GM19468 (cell line): ENCODE results near the gene ZMIZ1.

Source experiments
- ATAC-seq: cut with Tn5 transposase; IDR thresholded peaks from one replicate; pipeline ENCODE4 v1.9.1; 2021; ENCODE audit warnings: mild to moderate bottlenecking, moderate library complexity, moderate number of reproducible peaks; ENCODE audit not compliant: unreplicated experiment; ENCODE audit errors: extremely low read depth

Gene ZMIZ1

DNA sequence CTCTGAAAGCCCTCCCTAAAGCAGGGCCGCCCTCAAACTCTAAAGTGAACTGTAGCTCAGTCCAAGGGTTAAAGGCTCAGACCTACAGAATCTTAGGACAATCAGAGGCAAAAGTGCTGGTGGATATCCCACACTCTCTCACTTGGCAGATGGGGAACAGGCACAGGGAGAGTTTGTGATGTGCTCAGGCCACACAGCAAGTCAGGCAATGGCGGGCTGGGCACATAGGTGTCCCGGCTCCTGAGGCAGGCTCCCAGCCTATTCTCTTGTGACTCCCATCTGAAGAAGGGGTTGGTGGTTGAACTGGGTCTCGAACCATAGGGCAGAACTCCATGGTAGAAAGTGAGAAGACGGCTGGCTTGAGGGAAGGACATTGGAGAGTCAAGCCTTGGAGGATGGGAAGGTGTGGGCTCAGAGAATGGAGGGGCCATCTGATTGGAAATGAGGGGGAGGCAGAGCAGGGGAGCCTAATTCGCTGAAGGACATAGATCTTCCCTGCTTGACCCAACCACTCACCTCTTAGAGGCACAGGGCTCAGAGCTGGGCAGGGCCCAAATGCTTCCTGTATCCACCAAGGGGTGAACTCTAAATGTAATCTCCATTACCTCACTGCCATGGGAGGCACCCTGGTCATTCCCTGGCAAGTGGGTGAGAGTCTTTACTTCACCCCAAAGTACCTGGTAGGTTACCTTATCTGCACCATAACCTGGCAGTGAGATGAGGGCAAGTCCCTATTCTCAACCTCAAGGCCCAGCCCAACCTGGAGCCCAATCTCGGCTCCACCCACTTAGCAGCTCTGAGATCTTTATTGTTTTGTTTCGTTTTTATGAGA, 4.9 kb upstream of the ZMIZ1 start:
- no peak for ATAC-seq

DNA sequence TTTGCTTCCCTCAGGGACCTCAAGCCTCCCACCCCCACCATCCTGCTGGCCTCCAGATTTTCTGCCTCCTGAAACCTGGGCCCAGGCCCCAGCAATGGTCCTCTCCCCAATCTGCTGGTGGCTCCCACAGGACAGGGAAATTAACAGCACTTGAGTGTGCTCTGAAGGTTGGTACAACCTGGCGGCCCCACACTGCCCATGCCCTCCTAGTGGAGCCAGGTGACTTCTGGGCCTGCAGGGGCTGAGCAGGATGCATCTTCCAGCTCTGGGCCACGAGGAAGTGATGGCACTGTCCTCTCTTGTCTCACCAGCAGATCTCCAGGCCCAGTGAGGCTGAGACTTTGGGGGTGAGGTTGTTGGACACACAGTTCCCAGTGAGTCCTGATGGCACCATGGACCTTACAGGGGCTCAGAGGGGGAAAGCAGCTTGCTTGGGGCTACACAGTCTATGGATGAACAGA, 3.6 kb upstream of the ZMIZ1 start:
- ATAC-seq: no peak

DNA sequence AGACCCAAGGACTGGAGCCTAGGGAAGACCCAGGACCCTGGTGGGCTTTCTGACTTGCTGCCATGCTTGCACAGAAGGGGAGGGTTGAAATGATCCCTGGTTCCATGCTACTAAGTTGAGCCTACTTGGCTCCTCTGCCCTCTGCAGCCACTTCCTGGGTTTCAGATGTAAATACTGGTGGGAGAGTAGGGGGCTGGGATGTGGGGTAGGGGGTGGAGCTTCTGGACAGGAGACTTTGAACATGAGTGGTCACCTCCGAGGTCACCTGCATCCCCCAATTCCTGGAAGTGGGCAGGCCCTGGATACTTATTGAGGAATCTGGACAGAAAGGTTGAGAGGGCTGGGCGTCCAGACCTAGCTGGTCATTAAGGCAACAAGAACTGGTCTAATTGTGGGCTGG, 2.9 kb upstream of the ZMIZ1 start:
- ATAC-seq: no peak

DNA sequence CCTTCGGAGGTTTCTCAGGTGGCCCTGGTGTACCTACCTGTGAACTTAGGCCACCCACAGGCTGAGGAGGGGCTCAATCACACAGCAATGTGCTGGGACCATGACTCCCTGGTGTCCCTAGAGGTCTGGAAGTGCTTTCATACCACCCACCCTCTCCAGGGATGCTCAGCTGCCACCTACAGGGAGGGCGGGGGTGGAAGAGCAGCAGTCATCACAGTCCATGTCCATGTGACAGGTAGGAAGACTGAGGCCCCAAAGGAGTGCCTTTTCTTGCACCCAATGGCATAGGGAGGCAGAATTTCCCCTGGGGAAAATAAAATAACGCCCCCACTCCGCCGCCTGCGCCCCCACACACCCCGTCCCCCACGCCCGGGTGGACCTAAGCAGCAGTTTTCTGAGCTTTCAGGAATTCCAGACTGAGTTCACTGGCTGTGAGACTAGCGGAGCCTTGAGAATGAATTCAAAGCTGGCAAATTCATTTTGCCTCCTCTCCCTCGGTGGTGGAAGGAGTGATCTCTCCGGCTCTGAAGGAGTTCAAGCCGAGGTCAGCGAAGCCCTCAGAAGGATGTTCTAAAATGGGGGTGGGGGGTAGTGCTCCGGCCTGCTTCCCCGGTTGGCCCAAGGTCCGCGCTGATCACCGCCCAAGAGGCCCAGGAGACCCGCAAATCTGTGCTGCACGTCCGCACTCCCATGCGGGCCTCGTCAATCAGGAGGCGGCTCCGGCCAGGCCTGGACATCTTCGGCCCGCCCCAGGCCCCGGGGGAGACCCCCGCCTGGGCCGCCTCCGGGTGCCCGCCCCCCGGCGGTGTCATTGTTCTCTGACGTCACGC, 2.1 kb upstream of the ZMIZ1 start:
- ATAC-seq: no peak

DNA sequence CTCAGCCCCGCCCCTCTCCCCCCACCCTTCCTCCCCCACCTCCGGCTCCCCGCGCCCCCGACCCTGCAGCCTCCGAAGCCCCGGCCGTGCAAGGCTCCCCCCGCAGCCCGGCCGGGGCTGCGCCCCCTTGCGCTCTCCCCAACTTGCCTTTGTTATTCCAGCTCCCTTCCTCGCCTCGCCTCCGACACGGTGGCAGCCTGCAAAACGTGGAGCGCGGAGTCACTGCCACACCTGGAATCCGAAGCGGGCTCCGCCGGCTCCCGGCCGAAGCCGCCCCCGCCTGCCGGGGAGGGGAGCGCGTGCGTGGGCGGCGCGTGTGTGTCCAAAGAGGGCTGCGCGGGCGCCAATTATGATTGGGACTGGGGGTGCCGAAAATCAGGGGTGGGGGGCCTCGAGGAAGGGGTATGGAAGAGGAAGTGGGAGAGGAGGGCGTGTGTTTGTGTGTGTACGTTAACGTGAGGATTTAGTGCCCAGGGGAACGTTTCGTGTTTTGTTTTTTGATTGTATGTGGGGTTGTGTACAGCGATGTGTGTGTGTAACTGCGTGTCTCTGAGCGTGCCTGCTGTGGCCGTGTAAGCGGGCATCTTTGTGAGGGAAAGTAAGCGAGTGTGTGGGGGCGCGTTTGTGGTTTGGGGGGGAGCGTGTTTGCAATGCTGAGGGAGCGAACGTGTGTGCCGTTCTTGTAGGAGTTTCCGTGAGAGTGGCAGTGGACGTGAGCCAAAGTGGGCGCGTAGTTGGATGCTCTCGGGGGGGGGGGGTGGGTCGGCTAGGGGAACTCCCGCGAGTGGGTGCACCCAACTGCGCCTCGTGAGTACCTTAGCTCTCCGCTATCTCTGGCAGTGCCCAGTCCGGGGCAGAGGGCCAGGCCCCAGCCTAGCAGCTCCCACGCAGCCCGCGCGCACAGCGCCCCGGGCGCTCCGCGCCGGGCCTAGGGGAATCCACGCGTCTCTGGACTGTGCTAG, 1.2 kb upstream of the ZMIZ1 start:
- no peak for ATAC-seq

DNA sequence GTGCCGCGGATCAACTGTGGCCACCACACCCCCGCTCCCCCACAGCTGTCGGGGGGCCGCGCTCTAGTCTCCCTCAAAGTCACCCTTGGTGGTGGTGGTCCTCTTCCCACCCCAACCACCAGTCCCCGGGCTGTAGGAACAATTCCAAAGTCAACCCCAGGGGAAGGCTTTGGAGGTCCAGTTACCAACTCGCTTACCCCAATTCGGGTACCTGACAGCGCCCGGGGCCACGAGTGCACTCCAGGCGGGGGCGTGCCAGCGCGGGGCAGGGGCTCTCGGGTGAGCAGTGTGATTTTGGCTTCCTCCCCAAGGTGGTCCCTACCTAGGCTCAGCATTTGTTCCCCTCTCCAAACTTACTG, 584 bp upstream of the ZMIZ1 start:
- ATAC-seq: no peak

DNA sequence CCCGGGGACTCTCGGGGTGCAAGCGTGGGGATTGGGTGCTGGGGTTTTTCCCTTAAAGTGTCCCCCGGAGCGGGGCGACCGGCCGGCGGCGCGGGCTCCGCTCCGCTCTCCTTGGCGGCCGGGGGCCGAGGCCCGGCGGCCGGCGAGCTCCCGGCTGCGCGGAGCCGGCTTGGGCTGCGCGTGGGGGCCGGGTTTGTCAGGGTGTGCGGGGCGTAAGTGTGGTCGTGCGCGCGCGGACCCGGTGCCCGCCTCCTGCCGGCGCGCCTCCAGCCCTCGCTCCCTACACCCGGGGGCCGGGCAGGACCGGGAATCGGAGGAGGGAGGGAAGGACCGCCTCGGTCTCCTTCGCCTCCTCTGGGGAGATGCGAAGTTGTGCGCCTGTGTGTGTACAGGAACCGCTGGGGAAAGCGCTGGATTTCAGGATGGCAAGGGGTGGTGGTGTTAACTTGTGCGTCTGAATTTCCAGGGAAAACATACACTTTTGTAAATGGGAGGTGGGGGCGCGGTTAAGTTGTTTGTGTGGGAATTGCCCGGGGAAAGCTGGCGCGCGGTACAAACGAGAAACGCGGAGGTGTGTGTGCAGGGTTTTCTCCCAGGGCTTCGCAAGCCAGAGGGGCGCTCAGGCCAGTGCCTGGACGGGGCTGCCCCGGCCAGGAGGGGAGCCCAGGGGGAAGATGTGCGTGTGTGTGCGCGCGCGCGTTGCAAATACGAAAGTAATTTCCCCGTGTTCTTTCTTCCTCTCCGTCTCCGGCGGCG, 737 bp downstream of the ZMIZ1 start:
- ATAC-seq: no peak

DNA sequence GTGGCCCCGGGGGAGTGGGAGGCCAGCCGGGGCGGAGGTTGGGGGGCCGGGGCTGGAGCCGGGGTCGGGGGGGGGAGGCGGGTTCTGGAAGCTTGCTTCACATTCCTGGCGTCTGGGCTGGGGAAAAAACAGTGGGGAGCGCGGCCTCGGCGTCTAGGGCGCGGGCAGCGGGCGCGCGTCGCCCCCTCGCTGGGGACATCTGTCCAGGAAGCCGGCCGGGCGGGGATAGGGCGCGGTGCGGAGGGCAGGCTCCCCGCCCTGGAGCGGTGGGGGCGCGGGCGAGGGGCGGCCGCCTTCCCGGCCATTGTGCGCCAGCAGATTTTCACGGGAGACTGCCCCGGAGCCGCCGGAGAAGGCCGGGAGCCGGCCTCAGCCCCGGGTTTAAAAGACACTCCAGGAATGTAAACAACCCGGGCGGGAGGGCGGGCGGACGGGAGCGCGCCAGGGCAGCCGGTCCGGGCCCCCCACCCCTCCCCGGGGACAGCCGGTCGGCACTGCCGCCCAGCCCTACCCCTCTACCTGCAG, 1.4 kb downstream of the ZMIZ1 start:
- no peak for ATAC-seq

DNA sequence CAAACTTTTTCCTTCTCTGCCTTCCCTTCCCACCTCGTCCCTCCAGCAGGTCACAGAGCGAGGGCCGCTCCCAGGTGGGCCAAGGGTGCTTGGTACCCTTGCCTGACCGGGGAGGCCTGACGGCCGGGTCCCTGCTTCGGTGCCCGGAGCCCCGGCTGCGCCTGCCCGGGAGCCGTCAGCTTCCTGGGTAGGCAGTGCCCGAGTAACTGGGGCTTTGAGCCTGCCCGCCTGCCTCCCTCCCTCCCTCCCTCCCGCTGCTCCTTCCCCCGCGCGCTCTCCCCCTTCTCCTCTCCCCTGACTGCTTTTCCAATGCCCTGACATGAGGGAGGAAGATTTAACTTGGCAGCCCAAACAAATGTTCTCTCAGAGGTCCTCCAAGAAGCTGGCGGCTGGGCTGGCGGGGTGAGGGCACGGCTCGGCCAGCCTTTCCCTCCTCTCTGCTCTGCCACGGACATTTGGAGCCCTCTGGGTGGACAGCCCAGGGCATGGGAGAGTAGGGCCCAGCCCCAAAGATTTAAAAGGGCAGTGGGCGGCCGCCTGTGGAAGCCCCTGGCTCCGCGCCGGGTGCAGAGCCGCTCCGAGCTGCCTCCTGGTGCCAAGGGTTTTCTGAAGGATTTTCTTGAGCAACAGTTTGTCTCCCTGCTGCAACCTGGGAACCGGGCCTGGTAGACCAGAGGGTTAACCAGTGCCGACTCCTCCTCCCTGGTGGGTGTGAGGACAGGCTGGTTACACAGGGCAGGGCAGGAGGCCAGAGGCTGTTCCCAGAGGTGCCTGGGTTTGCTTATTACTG, 2.0 kb downstream of the ZMIZ1 start:
- ATAC-seq: no peak

DNA sequence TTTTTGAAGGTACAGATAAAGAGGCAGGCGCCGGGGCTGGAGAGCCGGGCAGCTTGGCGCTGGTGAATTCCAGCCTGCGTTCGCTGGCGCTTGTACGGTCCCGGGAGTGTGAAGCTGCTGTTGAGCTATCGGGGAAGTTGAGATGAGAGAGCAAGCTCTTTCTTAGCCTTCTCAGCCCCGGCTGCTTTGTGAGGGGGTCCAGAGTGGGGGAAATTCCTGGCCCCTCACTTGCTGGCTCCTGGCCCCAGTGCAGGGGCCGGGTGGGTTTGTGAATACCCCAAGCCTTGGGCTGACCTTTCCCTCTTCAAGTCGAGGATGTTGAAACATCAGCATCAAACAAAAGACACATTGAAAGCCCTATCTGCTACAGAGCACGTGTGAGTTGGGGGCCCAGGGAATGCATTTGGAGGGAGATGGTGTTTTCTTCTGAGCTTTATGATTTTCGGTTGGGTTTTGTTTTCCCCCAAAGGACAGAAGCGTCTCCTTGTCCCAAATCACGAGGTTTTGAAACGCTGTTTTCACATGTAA, 2.7 kb downstream of the ZMIZ1 start:
- ATAC-seq: no peak

DNA sequence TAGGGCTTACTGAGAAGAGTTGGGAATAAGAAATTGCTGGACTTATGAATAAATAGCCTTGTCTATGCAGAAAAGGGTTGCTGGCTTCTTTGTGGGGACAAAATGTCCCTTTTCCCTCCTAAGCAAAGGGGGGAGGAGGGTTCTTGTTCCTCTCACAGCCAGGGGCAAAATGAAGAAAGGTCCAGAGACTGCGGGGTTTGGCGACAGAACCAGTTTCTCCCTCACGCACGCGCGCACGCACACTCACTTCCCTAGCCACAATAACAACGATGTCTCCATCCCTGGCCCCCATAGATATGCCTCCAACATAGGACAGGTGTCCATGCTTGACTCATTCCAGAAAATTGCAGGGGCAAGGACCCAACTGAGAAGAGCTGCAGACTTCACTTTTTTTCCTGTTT, 3.3 kb downstream of the ZMIZ1 start:
- ATAC-seq: no peak

DNA sequence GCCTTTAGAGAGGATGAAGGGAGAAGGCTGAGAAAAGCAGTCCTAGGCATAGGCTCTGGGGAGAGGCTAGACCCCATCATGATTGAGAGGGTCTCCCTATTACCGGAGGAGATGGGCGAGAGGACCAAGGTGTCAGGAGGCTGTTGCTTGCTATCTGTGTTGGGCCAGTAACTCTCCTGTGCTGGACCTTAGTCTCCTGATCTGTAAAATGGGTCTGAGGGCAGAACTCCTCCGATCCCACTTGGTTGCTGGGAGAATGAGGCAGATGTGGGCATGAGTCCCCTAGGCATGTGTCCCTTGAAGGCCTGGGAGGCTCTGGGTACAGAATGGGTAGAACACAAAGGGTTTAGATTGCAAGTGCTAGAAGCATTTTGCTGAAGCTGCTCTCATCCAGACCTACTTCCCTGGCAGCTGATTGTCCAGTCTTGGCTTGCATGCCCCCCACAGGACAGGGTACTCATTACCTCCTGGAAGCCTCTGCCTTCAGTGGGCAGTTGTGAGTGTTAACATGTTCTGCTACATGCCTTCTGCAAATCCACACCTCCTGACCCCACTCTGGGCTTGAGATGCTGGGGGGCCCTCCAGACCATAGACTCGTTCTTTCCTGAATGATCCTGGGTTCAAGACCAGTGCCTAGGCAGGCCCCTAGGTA, 4.4 kb downstream of the ZMIZ1 start:
- ATAC-seq: no peak

DNA sequence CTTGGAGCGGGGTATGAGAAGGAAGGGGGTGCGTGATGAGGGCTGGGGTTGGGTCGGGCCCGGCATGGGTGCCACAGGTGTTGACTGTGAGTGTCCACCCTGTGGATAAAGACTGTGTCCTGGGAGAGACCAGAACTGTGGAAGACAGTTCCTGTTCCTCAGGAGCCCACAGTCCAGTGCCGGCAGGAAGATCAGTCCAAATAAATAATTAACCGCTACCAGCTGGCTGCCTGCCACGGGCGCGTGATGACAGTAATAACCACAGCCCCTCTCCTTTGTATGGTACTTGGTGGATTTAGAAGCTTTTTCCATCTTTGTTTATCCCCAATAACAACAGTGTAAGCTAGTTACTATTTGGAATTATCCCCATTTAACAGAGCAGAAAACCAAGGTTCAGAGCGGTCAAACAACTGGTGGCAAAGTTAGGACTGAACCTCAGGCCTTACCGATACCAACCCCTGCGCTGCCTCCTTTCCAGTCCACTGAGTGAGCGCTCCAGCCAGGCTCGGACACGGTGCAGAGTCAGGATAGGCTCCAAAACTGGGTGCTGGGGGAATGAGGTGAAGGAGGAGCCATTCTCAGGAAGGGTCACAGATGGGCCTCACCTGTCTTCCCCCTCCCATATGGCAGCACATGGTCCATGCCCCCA, 5.1 kb downstream of the ZMIZ1 start:
- ATAC-seq: no peak

DNA sequence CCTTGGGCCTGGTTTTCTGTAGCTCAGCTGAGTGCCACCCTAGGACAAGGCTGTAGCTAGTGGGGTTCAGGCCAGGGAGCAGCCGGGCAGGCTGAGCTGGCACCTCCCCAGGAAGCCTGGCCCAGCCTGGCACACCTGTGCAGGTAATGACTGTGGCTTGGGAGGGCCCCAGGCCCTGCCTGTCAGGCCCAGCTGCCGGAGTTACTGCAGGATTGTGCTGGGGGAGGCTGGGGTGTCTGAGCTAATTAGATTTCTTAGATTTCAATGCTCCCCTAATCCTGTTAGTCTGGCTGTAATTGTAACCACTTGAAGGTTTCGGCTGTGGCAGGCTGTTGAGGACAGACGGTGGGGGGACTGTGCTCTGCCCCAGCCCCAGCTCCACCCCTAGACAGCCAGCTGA, 6.0 kb downstream of the ZMIZ1 start:
- ATAC-seq: no peak

DNA sequence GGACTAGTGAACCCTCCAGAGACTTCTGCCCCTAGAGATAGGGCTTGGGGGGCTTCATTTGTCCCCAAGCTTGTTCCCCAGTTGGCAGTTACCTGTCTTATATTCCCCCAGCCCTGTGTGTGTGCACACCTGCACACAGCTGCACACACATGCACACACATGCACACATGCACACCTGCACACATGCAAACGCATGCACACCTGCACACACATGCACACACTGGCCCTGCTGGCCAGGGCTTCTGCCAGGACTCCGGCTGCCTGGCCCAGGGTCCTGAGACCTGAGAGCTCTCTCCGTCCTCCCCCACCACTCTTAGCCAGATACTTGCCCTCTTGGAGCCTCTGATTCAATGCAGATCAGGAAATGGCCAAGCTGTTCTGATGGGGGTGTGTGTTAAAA, 6.7 kb downstream of the ZMIZ1 start:
- no peak for ATAC-seq

DNA sequence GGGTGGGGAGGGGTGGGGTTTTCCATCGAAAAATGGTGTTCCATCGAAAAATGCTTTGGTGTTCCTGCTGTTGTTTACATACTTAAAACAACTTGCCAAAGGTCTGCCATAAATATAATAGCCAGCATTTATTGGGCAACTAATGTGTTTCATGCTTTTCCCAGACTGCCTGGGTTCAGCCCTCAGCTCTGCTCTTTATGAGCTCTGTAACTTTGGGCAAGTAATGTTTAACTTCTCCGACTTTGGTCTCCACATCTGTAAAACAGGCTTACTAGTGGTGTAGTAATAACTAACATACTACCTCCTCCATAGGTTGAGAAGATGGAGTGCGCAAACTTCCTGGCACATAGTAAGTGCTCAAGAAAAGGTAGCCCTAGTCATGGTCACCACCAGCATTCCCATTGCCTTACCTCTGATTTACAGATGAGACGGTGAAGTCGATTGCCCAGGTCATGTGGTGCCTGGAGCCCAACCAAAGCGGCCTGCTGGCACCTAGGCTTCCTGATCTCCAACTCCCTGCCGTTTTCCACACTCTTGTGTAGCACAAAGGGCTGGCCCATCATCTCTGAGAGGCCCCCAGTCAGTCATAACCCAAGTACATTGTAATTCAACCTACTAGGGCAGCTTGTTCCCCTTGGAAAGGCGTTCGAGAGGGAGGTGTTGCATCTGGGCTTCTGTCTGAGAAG, 8.9 kb downstream of the ZMIZ1 start:
- ATAC-seq: no peak
